Gastrocnemius medialis (tissue), 4 donors: Measurements from ENCODE around the gene KCNMB3. TPM values are rescaled to one million over a fixed set of nuclear protein-coding genes. Genes with fewer than 3 reads are reported as not detected.

ENCODE experiments used
- ATAC-seq, 2 donors: fragments of 150-250 bp; one replicate each; pipeline ENCODE4 v1.9.1; 2016
- DNase-seq, 2 donors: peaks; one replicate each; pipeline ENCODE4 v3.0.0-alpha.2; 2019
- H3K27ac ChIP-seq, 4 donors: fragments of 200-600 bp; sonication (generic); 1 replicate in 1 of 4; 2 replicates in 3 of 4; pipeline ENCODE4 v1.5.1; 2016 to 2018; ENCODE audit warnings: mild to moderate bottlenecking in 2 of 4, moderate library complexity in 1 of 4
- H3K27me3 ChIP-seq, 3 donors: fragments of 200-600 bp; sonication (generic) in 2 of 3; 1 replicate in 1 of 3; 2 replicates in 2 of 3; pipeline versions ENCODE4 v1.5.1 to v1.6.0; 2016 to 2019; ENCODE audit warnings: mild to moderate bottlenecking in 1 of 3, moderate library complexity in 1 of 3
- H3K36me3 ChIP-seq, 2 donors: fragments of 200-600 bp; sonication (generic) in 1 of 2; one replicate each; pipeline ENCODE4 v1.5.1; 2017 to 2018
- H3K4me1 ChIP-seq, 2 donors: fragments of 200-600 bp; sonication (generic) in 1 of 2; one replicate each; pipeline ENCODE4 v1.5.1; 2016 to 2017; ENCODE audit warnings: mild to moderate bottlenecking in 2 of 2
- H3K4me3 ChIP-seq, 4 donors: fragments of 200-600 bp; sonication (generic) in 3 of 4; 1 replicate in 1 of 4; 2 replicates in 3 of 4; pipeline ENCODE4 v1.5.1; 2016 to 2019; ENCODE audit warnings: mild to moderate bottlenecking in 2 of 4
- H3K9me3 ChIP-seq, 3 donors: fragments of 200-600 bp; sonication (generic) in 2 of 3; 1 replicate in 1 of 3; 2 replicates in 2 of 3; pipeline ENCODE4 v1.5.1; 2016 to 2019
- CTCF ChIP-seq, 5 experiments: fragments of 450-650 bp in 3 of 5; fragments of 200-600 bp in 2 of 5; sonication (generic) in 2 of 5; IDR thresholded peaks in 4 of 5; conservative IDR thresholded peaks in 1 of 5; 1 replicate in 4 of 5; 2 replicates in 1 of 5; pipeline ENCODE4 v1.5.1; 2016 to 2019; ENCODE audit warnings: antibody characterized with exemption in 5 of 5, mild to moderate bottlenecking in 3 of 5, moderate library complexity in 3 of 5
- POLR2A ChIP-seq, 2 donors: fragments of 450-650 bp; IDR thresholded peaks; one replicate each; pipeline ENCODE4 v1.6.1; 2017; ENCODE audit warnings: antibody characterized with exemption in 2 of 2, mild to moderate bottlenecking in 2 of 2, moderate library complexity in 2 of 2
- in situ Hi-C, 4 donors: fragments of 200-750 bp; cut with MboI; loops; one replicate each; pipeline versions ENCODE4 v1.15.0 to v1.8.0; 2017; ENCODE audit warnings: low sequenced_read_pairs in 4 of 4
- intact Hi-C: fragments of 100-400 bp; cut with DNase I; formaldehyde crosslinking; loops from one replicate; pipeline ENCODE4 v1.15.1; 2023; ENCODE audit warnings: low total_unique reads
- total RNA-seq, 4 donors: library from RNA; depleted of rRNA; stranded (reverse); fragments of >200 nt; gene quantifications; one replicate each; pipeline versions ENCODE4 v1.1.0 to v1.2.3, GENCODE V29; 2016

The KCNMB3 gene
- total RNA-seq, 4 donors from 2014 or later = 0.24 to 2.1 (median 0.44) TPM

- H3K4me1 ChIP-seq = no peaks in the 10 kb centered on the region
- no peak overlapping the region for H3K4me3 ChIP-seq
- no peak for TF ChIP-seq POLR2A (IDR thresholded peaks at IDR 0.05)
- no peak for TF ChIP-seq CTCF (IDR thresholded peaks at IDR 0.05 in 4 of 5, conservative IDR thresholded peaks at IDR 0.05 in 1 of 5)
- no peaks in the 10 kb centered on the region for H3K27me3 ChIP-seq
- H3K36me3 ChIP-seq = peaks cover 0 to 32% of the 10 kb centered on the region in 2 donors
- H3K27ac ChIP-seq = no peak overlapping the region
- H3K9me3 ChIP-seq = no peaks in the 10 kb centered on the region
- no peak for ATAC-seq
- in situ Hi-C loops = no loop called here
- intact Hi-C loops = no loop called here
- DNase-seq = no peak
These were observed 16.7 kb downstream of the KCNMB3 start for GRCh38 chr3:179234199-179234598.

- no peaks in the 10 kb centered on the region for H3K4me1 ChIP-seq
- ATAC-seq = no peak
- H3K36me3 ChIP-seq = peaks cover 0 to 35% of the 10 kb centered on the region in 2 donors
- H3K9me3 ChIP-seq = no peaks in the 10 kb centered on the region
- intact Hi-C loops = no loop called here
- no peak for TF ChIP-seq CTCF (IDR thresholded peaks at IDR 0.05 in 4 of 5, conservative IDR thresholded peaks at IDR 0.05 in 1 of 5)
- TF ChIP-seq POLR2A (IDR thresholded peaks at IDR 0.05) = no peak
- no peaks in the 10 kb centered on the region for H3K27me3 ChIP-seq
- no peak for DNase-seq
- H3K4me3 ChIP-seq = no peak overlapping the region
- in situ Hi-C loops = no loop called here
- H3K27ac ChIP-seq = no peak overlapping the region
These were observed 17.9 kb downstream of the KCNMB3 start for GRCh38 chr3:179233043-179233442.

DNA sequence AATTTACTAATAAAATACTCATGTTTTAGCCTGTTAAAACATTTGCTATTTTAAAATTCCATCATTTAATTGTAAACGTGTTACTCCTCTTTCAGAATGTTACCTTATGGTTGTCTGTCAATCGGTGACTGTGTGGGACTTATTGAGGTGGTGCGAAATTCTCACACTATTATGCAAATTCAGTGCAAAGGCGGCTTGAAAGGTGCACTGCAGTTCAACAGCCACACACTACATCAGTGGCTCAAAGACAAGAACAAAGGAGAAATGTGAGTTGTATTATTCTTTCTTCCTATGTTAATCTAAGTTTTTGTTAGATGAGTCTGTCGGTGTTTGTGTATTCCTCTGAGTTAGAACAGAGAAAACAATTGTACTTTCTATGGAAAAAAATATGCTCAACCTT lies 21.7 kb downstream of the KCNMB3 start:
- ATAC-seq = no peak
- Histone ChIP-seq H3K4me3 (no peak overlapping the region), H3K9me3 (no peaks in the 10 kb centered on the region), H3K4me1 (peaks cover 0 to 1% of the 10 kb centered on the region in 2 donors), H3K27ac (no peak overlapping the region), H3K27me3 (no peaks in the 10 kb centered on the region), H3K36me3 (peaks cover 0 to 44% of the 10 kb centered on the region in 2 donors)
- TF ChIP-seq CTCF (IDR thresholded peaks at IDR 0.05 in 4 of 5, conservative IDR thresholded peaks at IDR 0.05 in 1 of 5) (no peak), POLR2A (IDR thresholded peaks at IDR 0.05) (no peak)
- intact Hi-C loops (no loop called here), in situ Hi-C loops (no loop called here)
- DNase-seq = no peak

- DNase-seq = no peak
- Histone ChIP-seq H3K4me3 (no peak overlapping the region), H3K36me3 (peaks cover 0 to 40% of the 10 kb centered on the region in 2 donors), H3K27me3 (no peaks in the 10 kb centered on the region), H3K9me3 (no peaks in the 10 kb centered on the region), H3K4me1 (peaks cover 0 to 4% of the 10 kb centered on the region in 2 donors), H3K27ac (no peak overlapping the region)
- ATAC-seq = no peak
- in situ Hi-C loops = no loop called here
- TF ChIP-seq POLR2A (IDR thresholded peaks at IDR 0.05) = no peak
- no peak for TF ChIP-seq CTCF (IDR thresholded peaks at IDR 0.05 in 4 of 5, conservative IDR thresholded peaks at IDR 0.05 in 1 of 5)
- intact Hi-C loops = no loop called here
These were observed 23.6 kb downstream of the KCNMB3 start for GRCh38 chr3:179227349-179227748.

GRCh38 chr3:179224584-179224983 lies 26.3 kb downstream of the KCNMB3 start:
- peaks cover 0 to 25% of the 10 kb centered on the region in 2 donors for H3K36me3 ChIP-seq
- H3K4me3 ChIP-seq = no peak overlapping the region
- no peak for TF ChIP-seq POLR2A (IDR thresholded peaks at IDR 0.05)
- no peak for TF ChIP-seq CTCF (IDR thresholded peaks at IDR 0.05 in 4 of 5, conservative IDR thresholded peaks at IDR 0.05 in 1 of 5)
- intact Hi-C loops (no loop called here), in situ Hi-C loops (no loop called here)
- no peak for ATAC-seq
- DNase-seq = no peak
- peaks cover 0 to 4% of the 10 kb centered on the region in 2 donors for H3K4me1 ChIP-seq
- H3K27ac ChIP-seq = no peak overlapping the region
- no peaks in the 10 kb centered on the region for H3K27me3 ChIP-seq
- no peaks in the 10 kb centered on the region for H3K9me3 ChIP-seq
